ENCODE measurements around the gene C1orf21. TPM values are rescaled to one million over a fixed set of nuclear protein-coding genes. Genes with fewer than 3 reads are reported as not detected.

Gene C1orf21
- total and polyA plus RNA-seq, 2 of the 4 experiments (the other 2 are of a cell fraction), result 6.4 to 9.9 TPM

GRCh38 chr1:184385865-184386311 lies 941 bp upstream of the C1orf21 start:
- ATAC-seq (ENCODE audit: low read depth) (no peak), DNase-seq (no peak)
- 100% methylated on average over 2 of the region's 17 CpGs; no CpG with 5 or more reads in 1 of the 2 experiments for WGBS, 2 experiments (ENCODE audit: extremely low coverage in 2 of 2, insufficient read length in 1 of 2)
- H2BK5ac ChIP-seq (ENCODE audit: low read depth, low read length, poor library complexity, severe bottlenecking), result no peak overlapping the region
- H3K23ac ChIP-seq (ENCODE audit: low read depth, low read length), result peak overlapping the region; percentile 91
- peak overlapping the region; percentile 61 for H3K4me3 ChIP-seq (ENCODE audit: insufficient read depth, low read depth, low read length)
- H3K9ac ChIP-seq (ENCODE audit: low read depth, low read length), result peak overlapping the region; percentile 63
- in situ Hi-C loops (cut with MboI; ENCODE audit: low sequenced_read_pairs) (no loop called here), intact Hi-C loops (cut with micrococcal nuclease) (loop anchor here (2.0 to 10.0 kb wide), 6 partner anchors 89 to 751 kb away; partner anchors contain the start of gene ARPC5), dilution Hi-C loops (cut with HindIII; ENCODE audit: low sequenced_read_pairs, unreplicated experiment) (no loop called here)
- H4K8ac ChIP-seq (ENCODE audit: low read depth in 2 of 2, low read length in 2 of 2), result peak overlapping the region; percentile 29 to 70; a peak in 3 of 4 replicates
- BruUV-seq (replicated peaks), result no TSS peak
- H4K91ac ChIP-seq (ENCODE audit: insufficient read depth, low read depth, low read length), result 0 out of 2 replicates have a peak overlapping the region, but pooled peaks have one; percentile 1
- H3K56ac ChIP-seq (ENCODE audit: extremely low read depth, insufficient read depth, low read length), result 0 out of 2 replicates have a peak overlapping the region, but pooled peaks have one; percentile 54
- H3K4ac ChIP-seq (ENCODE audit: low read depth, low read length), result peak overlapping the region; percentile 84
- peaks cover 2% of the 10 kb centered on the region; the same call in 1 of the 2 replicates for H3K4me1 ChIP-seq (ENCODE audit: control insufficient read depth, insufficient read depth, low read length)
- H2BK120ac ChIP-seq (ENCODE audit: low read depth, low read length), result no peak overlapping the region
- H3K36me3 ChIP-seq (ENCODE audit: control insufficient read depth, insufficient read depth, low read length), result no peaks in the 10 kb centered on the region
- no peak overlapping the region for H4K5ac ChIP-seq (ENCODE audit: low read depth, low read length)
- H3K27me3 ChIP-seq (ENCODE audit: control insufficient read depth, insufficient read depth, low read length), result peaks cover 7% of the 10 kb centered on the region
- H2AK9ac ChIP-seq (replicated peaks; ENCODE audit: low read depth, low read length, poor library complexity), result peak overlapping the region; percentile 80
- TF ChIP-seq NFE2L2 (IDR thresholded peaks at IDR 0.05; ENCODE audit: low read depth, low read length) (no peak), SMC3 (IDR thresholded peaks at IDR 0.05; ENCODE audit: low read depth, low read length) (no peak), RCOR1 (IDR thresholded peaks at IDR 0.05; ENCODE audit: insufficient replicate concordance, low read length) (no peak), BHLHE40 (IDR thresholded peaks at IDR 0.05; ENCODE audit: low read depth, low read length) (no peak), FOS (IDR thresholded peaks at IDR 0.05; ENCODE audit: low read depth, low read length) (no peak), RFX5 (IDR thresholded peaks at IDR 0.05; ENCODE audit: low read depth, low read length) (no peak), CHD1 (IDR thresholded peaks at IDR 0.05; ENCODE audit: low read depth, low read length) (no peak), MAZ (IDR thresholded peaks at IDR 0.05; ENCODE audit: borderline replicate concordance, low read depth, low read length) (no peak), MXI1 (IDR thresholded peaks at IDR 0.05; ENCODE audit: borderline replicate concordance, low read depth, low read length) (no peak), CEBPB (IDR thresholded peaks at IDR 0.05; ENCODE audit: low read depth, low read length) (no peak), MAFK (IDR thresholded peaks at IDR 0.05; ENCODE audit: low read depth, low read length) (no peak), POLR2A (IDR thresholded peaks at IDR 0.05; ENCODE audit: low read depth, low read length) (no peak), RAD21 (IDR thresholded peaks at IDR 0.05; ENCODE audit: low read length) (no peak)
- TF ChIP-seq, protein P1, sequence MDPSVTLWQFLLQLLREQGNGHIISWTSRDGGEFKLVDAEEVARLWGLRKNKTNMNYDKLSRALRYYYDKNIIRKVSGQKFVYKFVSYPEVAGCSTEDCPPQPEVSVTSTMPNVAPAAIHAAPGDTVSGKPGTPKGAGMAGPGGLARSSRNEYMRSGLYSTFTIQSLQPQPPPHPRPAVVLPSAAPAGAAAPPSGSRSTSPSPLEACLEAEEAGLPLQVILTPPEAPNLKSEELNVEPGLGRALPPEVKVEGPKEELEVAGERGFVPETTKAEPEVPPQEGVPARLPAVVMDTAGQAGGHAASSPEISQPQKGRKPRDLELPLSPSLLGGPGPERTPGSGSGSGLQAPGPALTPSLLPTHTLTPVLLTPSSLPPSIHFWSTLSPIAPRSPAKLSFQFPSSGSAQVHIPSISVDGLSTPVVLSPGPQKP (IDR thresholded peaks at IDR 0.05; ENCODE audit: borderline replicate concordance, low read depth, low read length), result no peak
- TF ChIP-seq, protein P2, sequence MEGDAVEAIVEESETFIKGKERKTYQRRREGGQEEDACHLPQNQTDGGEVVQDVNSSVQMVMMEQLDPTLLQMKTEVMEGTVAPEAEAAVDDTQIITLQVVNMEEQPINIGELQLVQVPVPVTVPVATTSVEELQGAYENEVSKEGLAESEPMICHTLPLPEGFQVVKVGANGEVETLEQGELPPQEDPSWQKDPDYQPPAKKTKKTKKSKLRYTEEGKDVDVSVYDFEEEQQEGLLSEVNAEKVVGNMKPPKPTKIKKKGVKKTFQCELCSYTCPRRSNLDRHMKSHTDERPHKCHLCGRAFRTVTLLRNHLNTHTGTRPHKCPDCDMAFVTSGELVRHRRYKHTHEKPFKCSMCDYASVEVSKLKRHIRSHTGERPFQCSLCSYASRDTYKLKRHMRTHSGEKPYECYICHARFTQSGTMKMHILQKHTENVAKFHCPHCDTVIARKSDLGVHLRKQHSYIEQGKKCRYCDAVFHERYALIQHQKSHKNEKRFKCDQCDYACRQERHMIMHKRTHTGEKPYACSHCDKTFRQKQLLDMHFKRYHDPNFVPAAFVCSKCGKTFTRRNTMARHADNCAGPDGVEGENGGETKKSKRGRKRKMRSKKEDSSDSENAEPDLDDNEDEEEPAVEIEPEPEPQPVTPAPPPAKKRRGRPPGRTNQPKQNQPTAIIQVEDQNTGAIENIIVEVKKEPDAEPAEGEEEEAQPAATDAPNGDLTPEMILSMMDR (conservative IDR thresholded peaks at IDR 0.05; ENCODE audit: low read depth, low read length), result no peak
- TF ChIP-seq, protein P3, sequence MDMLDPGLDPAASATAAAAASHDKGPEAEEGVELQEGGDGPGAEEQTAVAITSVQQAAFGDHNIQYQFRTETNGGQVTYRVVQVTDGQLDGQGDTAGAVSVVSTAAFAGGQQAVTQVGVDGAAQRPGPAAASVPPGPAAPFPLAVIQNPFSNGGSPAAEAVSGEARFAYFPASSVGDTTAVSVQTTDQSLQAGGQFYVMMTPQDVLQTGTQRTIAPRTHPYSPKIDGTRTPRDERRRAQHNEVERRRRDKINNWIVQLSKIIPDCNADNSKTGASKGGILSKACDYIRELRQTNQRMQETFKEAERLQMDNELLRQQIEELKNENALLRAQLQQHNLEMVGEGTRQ (IDR thresholded peaks at IDR 0.05; ENCODE audit: low read depth, low read length), result no peak
- peaks cover 3% of the 10 kb centered on the region; the same call in 1 of the 2 replicates for H4K20me1 ChIP-seq (ENCODE audit: insufficient read depth, low read length)
- ChIA-PET POLR2A (ENCODE audit: unreplicated experiment) (no interaction called here), CTCF (no interaction called here)
- no peak overlapping the region for H3K18ac ChIP-seq (ENCODE audit: low read depth, low read length)
- H3K79me1 ChIP-seq (ENCODE audit: low read depth in 1 of 2, low read length in 2 of 2), result peaks cover 12 to 30% of the 10 kb centered on the region in 2 experiments; a peak in 3 of 4 replicates
- H2BK20ac ChIP-seq (ENCODE audit: low read depth, low read length), result no peak overlapping the region
- H3K9me1 ChIP-seq (ENCODE audit: insufficient read depth, low read length), result no peaks in the 10 kb centered on the region; the same call in 1 of the 2 replicates
- peak overlapping the region; percentile 97 for H2AFZ ChIP-seq (replicated peaks; ENCODE audit: low read length, poor library complexity)
- no peaks in the 10 kb centered on the region for H3K9me3 ChIP-seq (ENCODE audit: control insufficient read depth, insufficient read depth, low read length)
- H2AK5ac ChIP-seq (ENCODE audit: low read depth, low read length), result 0 out of 2 replicates have a peak overlapping the region, but pooled peaks have one; percentile 24
- H2BK15ac ChIP-seq (ENCODE audit: low read depth, low read length), result no peak overlapping the region; the same call in 1 of the 3 replicates
- H3K4me2 ChIP-seq (ENCODE audit: low read depth, low read length), result peak overlapping the region; percentile 43
- H3K14ac ChIP-seq (replicated peaks; ENCODE audit: low read depth, low read length), result peak overlapping the region; percentile 29
- H3K27ac ChIP-seq (ENCODE audit: insufficient read depth, low read length), result peak overlapping the region; percentile 60; the same call in 1 of the 2 replicates
